GM19351 (cell line): ENCODE data around the gene VAV2.

Experiments used
- ATAC-seq: cut with Tn5 transposase; IDR thresholded peaks from one replicate; pipeline ENCODE4 v1.9.1; 2021; ENCODE audit warnings: mild to moderate bottlenecking, moderate library complexity; ENCODE audit not compliant: unreplicated experiment

Gene VAV2

DNA sequence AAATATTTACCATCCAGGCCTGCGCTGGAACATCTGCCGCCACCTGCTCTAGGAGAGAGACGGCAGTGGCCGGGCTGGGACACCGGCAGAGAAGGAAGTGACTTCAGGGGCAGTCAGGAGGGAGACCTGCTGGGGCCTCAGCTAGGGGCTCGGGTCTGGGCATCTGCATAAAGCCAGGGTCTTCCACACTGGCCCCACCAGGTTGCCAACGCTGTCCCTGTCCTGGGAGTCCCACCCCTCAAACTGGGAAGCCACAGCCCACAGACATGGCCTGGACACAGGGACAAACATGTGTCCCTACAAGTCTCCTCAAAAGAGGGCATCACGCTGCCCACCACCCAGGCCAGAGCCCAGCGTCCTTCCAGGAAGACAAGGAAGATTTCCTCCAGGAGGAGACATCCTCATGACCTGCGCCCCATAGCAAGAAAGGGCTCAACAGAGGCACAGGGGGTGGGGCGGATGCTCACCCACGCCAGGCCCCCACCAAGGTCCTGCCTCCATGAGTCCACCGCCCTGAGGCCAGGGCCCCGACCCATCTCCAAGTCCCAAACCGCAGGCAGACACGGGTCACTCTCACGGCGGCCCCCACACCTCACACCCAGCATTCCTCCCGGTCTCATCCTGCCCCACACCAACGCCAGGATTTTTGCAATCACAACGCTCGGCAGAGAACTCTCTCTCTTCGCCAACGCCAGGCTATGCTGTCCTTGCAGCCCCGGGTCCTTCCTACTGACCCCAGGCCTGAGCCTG lies 9.0 kb downstream of the VAV2 start:
- no peak for ATAC-seq

DNA sequence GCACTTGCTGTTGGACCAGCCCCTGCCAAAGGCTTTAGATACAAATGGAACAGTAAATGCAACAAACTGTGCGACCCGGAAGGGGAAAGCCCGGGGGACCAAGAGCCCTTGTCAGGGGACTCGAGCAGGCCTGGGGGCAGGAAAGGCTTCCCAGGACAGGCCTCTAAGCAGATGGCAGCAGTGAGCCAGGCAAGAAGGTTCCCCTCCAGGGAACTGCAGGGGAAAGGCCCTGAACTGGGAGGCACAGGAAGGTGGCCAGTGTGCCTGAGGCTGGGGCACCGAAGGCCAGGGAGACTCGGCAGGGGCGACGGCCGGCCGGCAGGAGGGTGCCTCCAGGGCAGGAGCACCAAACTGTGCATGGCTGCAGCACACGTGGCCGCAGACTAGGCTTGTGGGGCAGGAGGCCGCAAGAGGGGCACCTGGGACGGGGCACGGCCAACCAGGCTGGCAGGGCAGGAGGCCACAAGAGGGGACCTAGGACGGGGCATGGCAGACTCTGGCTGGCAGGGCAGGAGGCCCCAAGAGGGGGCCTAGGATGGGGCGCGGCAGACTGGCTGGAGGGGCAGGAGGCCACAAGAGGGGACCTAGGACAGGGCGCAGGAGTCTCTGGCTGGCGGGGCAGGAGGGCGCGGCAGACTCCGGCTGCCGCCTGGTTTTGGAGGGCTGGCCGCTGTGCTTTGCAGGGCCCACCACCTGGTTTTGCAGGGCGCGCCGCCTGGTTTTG lies 10.0 kb downstream of the VAV2 start:
- ATAC-seq, result no peak

DNA sequence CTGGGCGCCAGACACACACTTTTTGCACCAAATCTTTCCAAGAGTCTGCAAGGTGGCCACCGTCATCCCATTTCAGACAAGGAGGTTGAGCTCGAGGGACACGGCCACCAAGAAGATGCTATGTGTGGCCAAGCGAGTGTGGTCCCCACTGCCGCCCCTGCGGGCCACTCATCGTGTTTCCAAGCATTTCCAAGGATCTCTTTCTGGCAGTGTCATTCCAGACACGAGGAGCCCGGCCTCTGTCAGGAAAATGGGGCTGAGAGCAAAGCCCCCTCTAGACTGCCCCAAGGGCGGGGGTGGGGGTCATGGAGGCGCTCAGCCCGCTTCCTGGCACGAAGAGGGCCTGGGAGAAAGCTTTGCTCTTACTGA lies 10.6 kb downstream of the VAV2 start:
- ATAC-seq, result no peak

DNA sequence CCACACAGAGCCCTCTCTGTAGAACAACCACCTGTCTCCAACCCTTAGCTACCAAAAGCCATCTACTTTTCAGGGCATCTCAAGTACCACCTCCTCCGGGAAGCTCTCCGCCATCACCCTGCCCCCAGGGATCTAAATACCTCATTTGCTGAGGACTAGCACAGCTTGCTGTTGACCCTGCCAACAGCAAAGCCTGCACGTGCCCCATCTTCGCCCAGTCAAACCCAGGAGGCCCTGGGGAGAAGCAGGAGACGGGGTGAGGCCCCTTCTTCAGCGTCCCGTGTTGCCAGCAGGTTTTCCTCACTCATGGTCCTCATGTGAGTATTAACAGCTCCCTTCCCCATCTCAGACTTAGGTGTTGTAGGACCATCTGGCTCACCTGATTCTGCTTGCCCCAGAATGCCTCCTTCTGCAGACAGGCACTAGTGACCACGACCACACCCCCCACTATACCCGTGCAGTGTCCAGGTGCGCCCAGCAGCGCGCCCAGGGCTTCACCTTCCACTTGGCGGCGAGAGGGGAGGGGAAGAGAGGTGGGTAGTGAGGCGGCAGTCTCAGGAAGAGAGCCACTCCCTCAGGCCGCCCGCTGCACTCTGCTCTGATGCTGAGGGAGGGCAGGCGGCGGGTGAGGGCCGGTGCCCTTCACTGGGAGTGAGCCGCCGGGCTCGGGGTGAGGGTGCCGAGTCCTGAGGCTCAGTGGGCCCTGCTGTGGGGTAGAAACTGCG lies 11.1 kb downstream of the VAV2 start:
- no peak for ATAC-seq

- no peak for ATAC-seq
Measured at GRCh38 chr9:133979921-133980863, 11.9 kb downstream of the VAV2 start.

- ATAC-seq, result peak; percentile 65
Measured at GRCh38 chr9:133979273-133979920, 12.7 kb downstream of the VAV2 start.

- no peak for ATAC-seq
Measured at GRCh38 chr9:133978899-133979272, 13.2 kb downstream of the VAV2 start.

- ATAC-seq, result no peak
Measured at GRCh38 chr9:133978226-133978898, 13.8 kb downstream of the VAV2 start.

DNA sequence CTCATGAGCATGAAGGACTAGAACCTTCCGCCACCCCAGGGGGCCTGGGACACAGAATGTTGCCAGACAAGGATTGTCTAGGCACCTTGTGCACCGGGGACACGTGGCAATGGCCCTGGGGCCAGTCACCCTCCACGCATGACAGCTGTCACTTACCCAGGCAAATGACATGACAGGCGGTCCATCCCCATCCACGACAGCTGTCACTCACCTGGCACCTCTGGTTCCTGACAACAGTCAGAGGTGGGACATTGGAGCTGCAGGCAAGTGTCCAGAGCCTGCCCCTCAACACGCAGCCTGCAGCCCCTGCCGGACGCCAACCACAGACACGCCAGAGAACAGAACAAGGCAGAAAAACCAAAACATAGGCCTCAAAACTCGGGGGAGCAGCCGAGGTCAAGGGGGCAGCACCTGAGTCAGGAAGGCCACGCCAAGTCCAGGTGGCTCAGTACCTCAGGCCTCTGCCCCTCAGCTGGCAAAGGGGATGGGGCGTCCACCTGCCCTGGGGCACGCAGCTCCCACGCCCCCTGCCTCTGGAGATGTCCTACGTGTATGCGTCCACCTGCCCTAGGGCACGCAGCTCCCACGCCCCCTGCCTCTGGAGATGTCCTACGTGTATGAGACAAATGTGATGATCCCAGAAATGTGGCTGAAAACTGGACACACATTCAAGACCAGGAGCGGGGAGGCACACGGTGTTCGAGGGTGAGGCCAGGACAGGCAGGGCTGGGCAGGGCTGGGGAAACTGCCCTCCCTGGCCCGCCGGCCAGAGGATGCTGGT lies 14.5 kb downstream of the VAV2 start:
- ATAC-seq, result no peak

GRCh38 chr9:133976887-133977286 lies 15.2 kb downstream of the VAV2 start:
- ATAC-seq, result no peak

DNA sequence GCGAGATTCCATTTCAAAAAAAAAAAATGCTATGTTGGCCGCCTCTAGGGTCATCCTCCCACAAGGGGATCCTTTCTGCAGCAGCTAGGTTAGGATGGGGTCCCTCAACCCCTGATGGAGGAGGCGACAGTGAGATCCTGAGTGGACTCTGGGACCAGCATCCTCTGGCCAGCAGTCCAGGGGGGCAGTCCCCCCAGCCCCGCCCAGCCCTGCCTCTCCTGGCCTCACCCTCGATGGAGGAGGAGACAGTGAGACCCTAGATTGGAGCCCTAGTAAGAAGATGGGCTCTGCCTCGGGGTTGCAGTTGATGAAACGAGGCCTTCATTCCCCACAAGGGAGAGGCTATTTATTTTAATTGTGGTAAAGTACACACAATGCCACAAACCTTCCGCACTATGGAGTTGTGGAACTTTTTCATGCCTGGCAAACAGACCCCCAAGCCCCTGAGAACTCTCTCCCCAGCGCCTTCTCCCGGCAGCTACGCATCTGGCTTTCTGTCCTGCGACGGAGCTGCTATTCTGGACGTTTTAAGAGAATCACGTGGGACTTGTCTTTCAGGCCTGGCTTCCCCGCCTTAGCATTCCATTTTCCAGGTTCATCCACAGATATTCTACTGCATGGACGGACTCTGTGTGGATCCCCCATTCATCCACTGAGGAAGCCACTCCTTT lies 15.8 kb downstream of the VAV2 start:
- ATAC-seq, result no peak

GRCh38 chr9:133975511-133975910 lies 16.6 kb downstream of the VAV2 start:
- ATAC-seq, result no peak

DNA sequence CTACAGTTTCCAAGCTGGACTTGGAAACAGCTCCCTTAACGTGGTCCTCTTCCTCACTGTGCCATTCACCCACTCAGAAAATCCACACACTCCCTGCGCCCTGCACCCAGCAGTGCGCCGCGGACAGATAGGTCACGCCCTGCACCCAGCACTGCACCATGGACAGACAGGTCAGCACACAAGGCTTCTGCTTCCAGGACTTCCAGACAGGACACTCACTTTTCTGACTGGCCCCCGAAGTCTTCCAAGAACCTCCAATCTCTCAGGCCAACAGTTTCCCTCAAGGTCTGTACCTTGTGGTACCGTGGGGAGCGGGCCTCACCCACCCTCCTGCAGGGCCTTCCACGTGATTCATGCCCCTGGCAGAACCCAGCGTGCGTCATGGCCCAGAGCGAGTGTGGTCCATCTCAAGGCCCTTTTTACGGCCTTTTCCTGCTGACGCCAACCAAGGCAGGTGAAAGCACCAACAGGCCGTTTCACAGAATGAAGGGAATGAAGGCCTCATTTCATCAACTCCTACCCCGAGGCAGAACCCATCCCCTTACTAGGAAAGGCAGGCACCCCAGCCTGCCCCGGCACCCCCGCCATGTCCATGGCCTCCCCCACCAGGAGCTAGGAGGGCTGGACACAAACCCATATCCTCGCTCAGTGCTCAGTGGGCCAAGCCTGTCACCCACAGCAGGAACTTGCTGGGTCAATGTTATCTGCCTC lies 17.3 kb downstream of the VAV2 start:
- ATAC-seq, result no peak

- no peak for ATAC-seq
Measured at GRCh38 chr9:133973791-133974630, 18.1 kb downstream of the VAV2 start.

GRCh38 chr9:133973111-133973790 lies 18.9 kb downstream of the VAV2 start:
- no peak for ATAC-seq
